Measurements from ENCODE around the gene CYTIP. TPM values are rescaled to one million over a fixed set of nuclear protein-coding genes. Genes with fewer than 3 reads are reported as not detected.

Gene CYTIP
- polyA plus RNA-seq, 1 of the 3 experiments (the other 2 are of a cell fraction), result not detected

- TF ChIP-seq REST (IDR thresholded peaks at IDR 0.05; ENCODE audit: low read depth, low read length), result no peak
- TF ChIP-seq USF2 (IDR thresholded peaks at IDR 0.05; ENCODE audit: borderline replicate concordance, low read depth, low read length), result no peak
- no peak for TF ChIP-seq JUND (IDR thresholded peaks at IDR 0.05)
- no peak for TF ChIP-seq SIN3A (IDR thresholded peaks at IDR 0.05; ENCODE audit: borderline replicate concordance, low read depth, low read length)
- no peak for TF ChIP-seq ELF1 (IDR thresholded peaks at IDR 0.05)
- no peak for TF ChIP-seq SMC3 (IDR thresholded peaks at IDR 0.05; ENCODE audit: low read depth, low read length)
- no peak for TF ChIP-seq FOXJ3 (CRISPR knock-in tag; IDR thresholded peaks at IDR 0.05)
- TF ChIP-seq RCOR1 (IDR thresholded peaks at IDR 0.05; ENCODE audit: low read length), result no peak
- no peak for TF ChIP-seq TAF1 (IDR thresholded peaks at IDR 0.05; ENCODE audit: borderline replicate concordance, low read depth, low read length)
- no peak for TF ChIP-seq NFIC (IDR thresholded peaks at IDR 0.05; ENCODE audit: borderline replicate concordance)
- TF ChIP-seq POLR2AphosphoS5 (IDR thresholded peaks at IDR 0.05; ENCODE audit: low read depth, low read length), result no peak
- TF ChIP-seq TCF12 (IDR thresholded peaks at IDR 0.05), result no peak
- TF ChIP-seq EP300 (IDR thresholded peaks at IDR 0.05; ENCODE audit: borderline replicate concordance in 1 of 2, low read depth in 1 of 2, low read length in 1 of 2), result no peak
- no peak for TF ChIP-seq NRF1 (IDR thresholded peaks at IDR 0.05; ENCODE audit: low read depth, low read length)
Observed at GRCh38 chr2:157421964-157422363, 21.9 kb downstream of the CYTIP start (continued).

GRCh38 chr2:157421331-157421944 is 22.5 kb downstream of the CYTIP start:
- Histone ChIP-seq H3K4me1 (ENCODE audit: control insufficient read depth in 1 of 2, insufficient read depth in 2 of 2, low read depth in 1 of 2, low read length in 1 of 2) (no peaks in the 10 kb centered on the region), H3K79me2 (ENCODE audit: insufficient read depth) (no peaks in the 10 kb centered on the region), H3K27ac (ENCODE audit: low read depth in 2 of 2, low read length in 1 of 2) (no peak overlapping the region), H3K9ac (no peak overlapping the region), H3K4me2 (no peak overlapping the region), H3F3A (replicated peaks; ENCODE audit: insufficient read depth) (no peaks in the 10 kb centered on the region), H2AFZ (ENCODE audit: low read depth) (no peak overlapping the region), H3K9me3 (no peaks in the 10 kb centered on the region), H4K20me1 (ENCODE audit: insufficient read depth) (no peaks in the 10 kb centered on the region), H3K4me3 (ENCODE audit: low read depth in 2 of 2, low read length in 1 of 2) (no peak overlapping the region), H3K27me3 (ENCODE audit: insufficient read depth) (no peaks in the 10 kb centered on the region), H3K36me3 (replicated peaks in 1 of 2; ENCODE audit: control insufficient read depth in 1 of 2, insufficient read depth in 2 of 2, low read length in 1 of 2) (no peaks in the 10 kb centered on the region), H3K9me2 (no peaks in the 10 kb centered on the region)
- no peak for DNase-seq
- CTCF ChIA-PET, result interaction anchor here (1.2 kb wide), 1 partner anchor 94 kb away, joined by 3 read pairs; no protein-coding TSS in a partner anchor
- TF ChIP-seq ELF1 (IDR thresholded peaks at IDR 0.05) (no peak), RCOR1 (IDR thresholded peaks at IDR 0.05; ENCODE audit: low read length) (no peak), TCF12 (IDR thresholded peaks at IDR 0.05) (no peak), PBX3 (IDR thresholded peaks at IDR 0.05) (no peak), NFIC (IDR thresholded peaks at IDR 0.05; ENCODE audit: borderline replicate concordance) (no peak), POLR2AphosphoS5 (IDR thresholded peaks at IDR 0.05; ENCODE audit: low read depth, low read length) (no peak), MAX (IDR thresholded peaks at IDR 0.05; ENCODE audit: low read depth) (no peak), MEF2A (IDR thresholded peaks at IDR 0.05; ENCODE audit: borderline replicate concordance, low read depth) (no peak), EP300 (IDR thresholded peaks at IDR 0.05; ENCODE audit: borderline replicate concordance in 1 of 2, low read depth in 1 of 2, low read length in 1 of 2) (no peak)
- POLR2A ChIA-PET, result no interaction called here
- 7% methylated on average over 2 of the region's 2 CpGs for WGBS (ENCODE audit: low lambda C conversion rate)

Data from SK-N-SH (cell line).